ENCODE measurements around the gene GAS2L3. TPM values are rescaled to one million over a fixed set of nuclear protein-coding genes. Genes with fewer than 3 reads are reported as not detected.

Gene GAS2L3
- total and polyA plus RNA-seq, 2 of the 8 experiments (the other 6 are each of a cell fraction or from before 2014, with no cell fraction given): 2.1 to 19.3 TPM

GRCh38 chr12:100539202-100539601 is 34.3 kb upstream of the GAS2L3 start:
- CTCF ChIA-PET (ENCODE audit: partially characterized antibody): interaction anchor here (0.5 to 2.3 kb wide), 4 partner anchors 15 to 231 kb away, joined by 5 to 8 read pairs (median 6); no protein-coding TSS in a partner anchor
- Histone ChIP-seq H3K27ac (ENCODE audit: low read depth, low read length) (no peak overlapping the region), H3K23ac (ENCODE audit: insufficient read length) (no peak overlapping the region), H3K18ac (ENCODE audit: extremely low read depth, low read length) (no peak overlapping the region), H3K79me2 (ENCODE audit: control insufficient read depth in 1 of 2, insufficient read depth in 2 of 2, low read length in 2 of 2) (no peaks in the 10 kb centered on the region), H3K4me1 (replicated peaks in 1 of 4; ENCODE audit: control insufficient read depth in 3 of 4, insufficient read depth in 4 of 4, low read length in 3 of 4) (no peaks in the 10 kb centered on the region), H4K8ac (ENCODE audit: extremely low read depth, insufficient read depth, low read length) (no peak overlapping the region), H3K79me1 (ENCODE audit: low read depth, low read length) (no peaks in the 10 kb centered on the region), H4K20me1 (replicated peaks in 1 of 2; ENCODE audit: control insufficient read depth in 1 of 2, insufficient read depth in 2 of 2, low read length in 2 of 2) (no peaks in the 10 kb centered on the region), H2BK20ac (ENCODE audit: low read length) (no peak overlapping the region), H4K91ac (replicated peaks; ENCODE audit: insufficient read length, low read length) (no peak overlapping the region), H3K9ac (replicated peaks in 1 of 4; ENCODE audit: extremely low read depth in 1 of 4, low read depth in 3 of 4, low read length in 3 of 4) (no peak overlapping the region), H2BK12ac (ENCODE audit: low read depth, low read length) (no peak overlapping the region), H2BK120ac (replicated peaks; ENCODE audit: low read depth, low read length) (no peak overlapping the region), H2AFZ (ENCODE audit: low read length) (no peak overlapping the region), H3K36me3 (ENCODE audit: control insufficient read depth in 2 of 4, insufficient read depth in 4 of 4, low read length in 3 of 4) (no peaks in the 10 kb centered on the region), H2BK5ac (ENCODE audit: low read depth, low read length) (no peak overlapping the region), H2BK15ac (ENCODE audit: low read length) (no peak overlapping the region), H2AK5ac (ENCODE audit: low read depth, low read length) (no peak overlapping the region), H3K23me2 (ENCODE audit: low read depth, low read length) (no peaks in the 10 kb centered on the region; the same call in 1 of the 2 replicates), H3K56ac (replicated peaks; ENCODE audit: insufficient read length, low read depth, low read length) (no peak overlapping the region), H3K4me2 (ENCODE audit: insufficient read depth in 1 of 2, low read depth in 2 of 2, low read length in 2 of 2) (no peak overlapping the region), H3K27me3 (replicated peaks in 1 of 4; ENCODE audit: control insufficient read depth in 3 of 4, extremely low read depth in 1 of 4, insufficient read depth in 3 of 4, low read length in 3 of 4) (no peaks in the 10 kb centered on the region), H3K9me3 (ENCODE audit: insufficient read depth in 2 of 2, low read depth in 1 of 2, low read length in 1 of 2) (no peaks in the 10 kb centered on the region), H3K4ac (replicated peaks; ENCODE audit: insufficient read length, low read depth, low read length) (no peak overlapping the region), H4K5ac (ENCODE audit: insufficient read length, low read depth, low read length) (no peak overlapping the region), H3K14ac (ENCODE audit: insufficient read length) (no peak overlapping the region), H3K4me3 (ENCODE audit: extremely low read depth in 1 of 4, insufficient read depth in 2 of 4, low read depth in 3 of 4, low read length in 4 of 4) (no peak overlapping the region)
- FAIRE-seq: peak; percentile 28
- peak in 1 of 2 experiments; percentile 61 for DNase-seq (ENCODE audit: low read depth in 1 of 2, low spot score in 2 of 2)
- WGBS, 2 experiments (ENCODE audit: extremely low coverage in 1 of 2, insufficient coverage in 1 of 2, insufficient read length in 1 of 2, insufficient replicate concordance in 2 of 2, low coverage in 1 of 2, low lambda C conversion rate in 2 of 2, missing lambda C conversion rate in 1 of 2): 90% methylated on average over 2 of the region's 2 CpGs; no CpG with 5 or more reads in 1 of the 2 experiments
- POLR2A ChIA-PET (ENCODE audit: partially characterized antibody): no interaction called here
- TF ChIP-seq, protein P1, sequence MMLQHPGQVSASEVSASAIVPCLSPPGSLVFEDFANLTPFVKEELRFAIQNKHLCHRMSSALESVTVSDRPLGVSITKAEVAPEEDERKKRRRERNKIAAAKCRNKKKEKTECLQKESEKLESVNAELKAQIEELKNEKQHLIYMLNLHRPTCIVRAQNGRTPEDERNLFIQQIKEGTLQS (IDR thresholded peaks at IDR 0.05; ENCODE audit: insufficient read depth, low read depth, low read length): no peak
- TF ChIP-seq EGR1 (IDR thresholded peaks at IDR 0.05; ENCODE audit: borderline replicate concordance, low read depth, low read length) (no peak), FOSL1 (IDR thresholded peaks at IDR 0.05; ENCODE audit: insufficient read depth, low read depth, low read length) (no peak), USF2 (IDR thresholded peaks at IDR 0.05; ENCODE audit: low read length) (no peak), EP300 (IDR thresholded peaks at IDR 0.05; ENCODE audit: borderline replicate concordance in 1 of 2, low read depth in 2 of 2, low read length in 2 of 2) (no peak), RBBP5 (IDR thresholded peaks at IDR 0.05; ENCODE audit: borderline replicate concordance, low read depth, low read length) (no peak), RNF2 (IDR thresholded peaks at IDR 0.05; ENCODE audit: borderline replicate concordance, low read depth, low read length, missing control alignments, poor library complexity, severe bottlenecking) (no peak), TBP (IDR thresholded peaks at IDR 0.05; ENCODE audit: low read depth, low read length) (no peak), KDM4A (IDR thresholded peaks at IDR 0.05; ENCODE audit: low read depth, low read length, severe bottlenecking) (no peak), GABPA (IDR thresholded peaks at IDR 0.05; ENCODE audit: borderline replicate concordance, insufficient read depth, low read length) (no peak), EZH2 (IDR thresholded peaks at IDR 0.05; ENCODE audit: low read depth, low read length, severe bottlenecking) (no peak)
